Panc1 (cell line): ENCODE data around the gene NFIB.

ENCODE experiments used
- POLR2AphosphoS5 ChIP-seq: IDR thresholded peaks from 2 replicates; pipeline ENCODE4 v1.6.1; 2012; ENCODE audit warnings: mild to moderate bottlenecking, low read depth, low read length, moderate library complexity
- TF ChIP-seq, protein P1 (sequence below): fragments of 450-650 bp; IDR thresholded peaks from 2 replicates; pipeline ENCODE4 v1.5.1; 2017; ENCODE audit warnings: mild to moderate bottlenecking

DNA sequence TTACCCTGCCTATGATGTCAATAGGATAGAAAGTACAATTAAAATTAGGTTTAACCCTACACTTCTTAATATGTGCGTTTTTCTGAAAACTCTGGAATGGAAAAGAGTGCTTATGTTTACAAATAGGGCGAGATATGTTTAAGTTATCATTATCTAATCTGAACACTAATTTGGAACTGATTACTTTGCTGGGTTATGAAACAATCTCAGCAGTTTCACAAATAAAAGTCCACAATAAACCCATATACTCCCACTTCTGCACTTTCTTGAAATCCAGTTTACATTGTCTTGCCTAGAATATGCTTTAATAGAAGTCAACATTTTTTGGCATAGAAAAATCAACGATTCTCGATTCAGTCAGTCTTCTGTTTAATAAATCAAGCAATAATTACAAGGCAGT lies 236.3 kb downstream of the NFIB start:
- TF ChIP-seq, protein P1, sequence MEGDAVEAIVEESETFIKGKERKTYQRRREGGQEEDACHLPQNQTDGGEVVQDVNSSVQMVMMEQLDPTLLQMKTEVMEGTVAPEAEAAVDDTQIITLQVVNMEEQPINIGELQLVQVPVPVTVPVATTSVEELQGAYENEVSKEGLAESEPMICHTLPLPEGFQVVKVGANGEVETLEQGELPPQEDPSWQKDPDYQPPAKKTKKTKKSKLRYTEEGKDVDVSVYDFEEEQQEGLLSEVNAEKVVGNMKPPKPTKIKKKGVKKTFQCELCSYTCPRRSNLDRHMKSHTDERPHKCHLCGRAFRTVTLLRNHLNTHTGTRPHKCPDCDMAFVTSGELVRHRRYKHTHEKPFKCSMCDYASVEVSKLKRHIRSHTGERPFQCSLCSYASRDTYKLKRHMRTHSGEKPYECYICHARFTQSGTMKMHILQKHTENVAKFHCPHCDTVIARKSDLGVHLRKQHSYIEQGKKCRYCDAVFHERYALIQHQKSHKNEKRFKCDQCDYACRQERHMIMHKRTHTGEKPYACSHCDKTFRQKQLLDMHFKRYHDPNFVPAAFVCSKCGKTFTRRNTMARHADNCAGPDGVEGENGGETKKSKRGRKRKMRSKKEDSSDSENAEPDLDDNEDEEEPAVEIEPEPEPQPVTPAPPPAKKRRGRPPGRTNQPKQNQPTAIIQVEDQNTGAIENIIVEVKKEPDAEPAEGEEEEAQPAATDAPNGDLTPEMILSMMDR = no peak
- no peak for TF ChIP-seq POLR2AphosphoS5
